Neural cell (in vitro differentiated cells): ENCODE measurements around the gene MSH3.

Source experiments
- EP300 ChIP-seq: fragments of 450-650 bp; conservative IDR thresholded peaks from 2 replicates; pipeline ENCODE4 v1.6.1; 2014; ENCODE audit warnings: antibody characterized with exemption, mild to moderate bottlenecking, moderate library complexity; ENCODE audit not compliant: poor library complexity, severe bottlenecking
- MXI1 ChIP-seq: fragments of 450-650 bp; conservative IDR thresholded peaks from 2 replicates; pipeline ENCODE4 v1.6.1; 2014; ENCODE audit warnings: antibody characterized with exemption, mild to moderate bottlenecking; ENCODE audit not compliant: poor library complexity, severe bottlenecking
- RAD21 ChIP-seq: fragments of 450-650 bp; conservative IDR thresholded peaks from 2 replicates; pipeline ENCODE4 v1.6.1; 2014; ENCODE audit warnings: antibody characterized with exemption, mild to moderate bottlenecking, moderate library complexity
- TF ChIP-seq, protein P1 (sequence below): fragments of 450-650 bp; IDR thresholded peaks from 2 replicates; pipeline ENCODE4 v1.5.1; 2014; ENCODE audit warnings: antibody characterized with exemption, mild to moderate bottlenecking, moderate library complexity; ENCODE audit not compliant: poor library complexity, severe bottlenecking
- TF ChIP-seq, protein P2 (sequence below): IDR thresholded peaks from 2 replicates; pipeline ENCODE4 v1.6.1; 2012; ENCODE audit warnings: borderline replicate concordance

DNA sequence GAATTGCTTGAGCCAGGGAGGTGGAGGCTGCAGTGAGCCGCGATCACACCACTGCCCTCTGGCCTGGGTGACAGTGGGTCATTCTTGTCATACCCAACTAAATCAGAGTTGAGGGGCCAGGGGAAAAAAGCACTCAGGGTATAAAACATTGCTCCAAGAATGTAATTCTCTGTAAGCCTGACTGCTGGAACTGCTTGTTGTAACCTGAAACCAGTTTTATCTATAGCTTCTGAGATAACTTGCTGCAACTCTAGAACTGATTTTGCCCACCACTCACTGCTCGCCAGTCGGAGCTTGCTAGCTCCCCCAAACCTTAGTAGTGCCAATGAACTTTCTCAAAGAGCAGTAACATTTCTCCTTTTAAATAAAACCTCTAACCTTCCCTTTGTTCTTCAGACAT is 9.6 kb upstream of the MSH3 start:
- TF ChIP-seq, protein P1, sequence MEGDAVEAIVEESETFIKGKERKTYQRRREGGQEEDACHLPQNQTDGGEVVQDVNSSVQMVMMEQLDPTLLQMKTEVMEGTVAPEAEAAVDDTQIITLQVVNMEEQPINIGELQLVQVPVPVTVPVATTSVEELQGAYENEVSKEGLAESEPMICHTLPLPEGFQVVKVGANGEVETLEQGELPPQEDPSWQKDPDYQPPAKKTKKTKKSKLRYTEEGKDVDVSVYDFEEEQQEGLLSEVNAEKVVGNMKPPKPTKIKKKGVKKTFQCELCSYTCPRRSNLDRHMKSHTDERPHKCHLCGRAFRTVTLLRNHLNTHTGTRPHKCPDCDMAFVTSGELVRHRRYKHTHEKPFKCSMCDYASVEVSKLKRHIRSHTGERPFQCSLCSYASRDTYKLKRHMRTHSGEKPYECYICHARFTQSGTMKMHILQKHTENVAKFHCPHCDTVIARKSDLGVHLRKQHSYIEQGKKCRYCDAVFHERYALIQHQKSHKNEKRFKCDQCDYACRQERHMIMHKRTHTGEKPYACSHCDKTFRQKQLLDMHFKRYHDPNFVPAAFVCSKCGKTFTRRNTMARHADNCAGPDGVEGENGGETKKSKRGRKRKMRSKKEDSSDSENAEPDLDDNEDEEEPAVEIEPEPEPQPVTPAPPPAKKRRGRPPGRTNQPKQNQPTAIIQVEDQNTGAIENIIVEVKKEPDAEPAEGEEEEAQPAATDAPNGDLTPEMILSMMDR: no peak
- TF ChIP-seq EP300 (no peak), RAD21 (no peak), MXI1 (no peak)
- TF ChIP-seq, protein P2, sequence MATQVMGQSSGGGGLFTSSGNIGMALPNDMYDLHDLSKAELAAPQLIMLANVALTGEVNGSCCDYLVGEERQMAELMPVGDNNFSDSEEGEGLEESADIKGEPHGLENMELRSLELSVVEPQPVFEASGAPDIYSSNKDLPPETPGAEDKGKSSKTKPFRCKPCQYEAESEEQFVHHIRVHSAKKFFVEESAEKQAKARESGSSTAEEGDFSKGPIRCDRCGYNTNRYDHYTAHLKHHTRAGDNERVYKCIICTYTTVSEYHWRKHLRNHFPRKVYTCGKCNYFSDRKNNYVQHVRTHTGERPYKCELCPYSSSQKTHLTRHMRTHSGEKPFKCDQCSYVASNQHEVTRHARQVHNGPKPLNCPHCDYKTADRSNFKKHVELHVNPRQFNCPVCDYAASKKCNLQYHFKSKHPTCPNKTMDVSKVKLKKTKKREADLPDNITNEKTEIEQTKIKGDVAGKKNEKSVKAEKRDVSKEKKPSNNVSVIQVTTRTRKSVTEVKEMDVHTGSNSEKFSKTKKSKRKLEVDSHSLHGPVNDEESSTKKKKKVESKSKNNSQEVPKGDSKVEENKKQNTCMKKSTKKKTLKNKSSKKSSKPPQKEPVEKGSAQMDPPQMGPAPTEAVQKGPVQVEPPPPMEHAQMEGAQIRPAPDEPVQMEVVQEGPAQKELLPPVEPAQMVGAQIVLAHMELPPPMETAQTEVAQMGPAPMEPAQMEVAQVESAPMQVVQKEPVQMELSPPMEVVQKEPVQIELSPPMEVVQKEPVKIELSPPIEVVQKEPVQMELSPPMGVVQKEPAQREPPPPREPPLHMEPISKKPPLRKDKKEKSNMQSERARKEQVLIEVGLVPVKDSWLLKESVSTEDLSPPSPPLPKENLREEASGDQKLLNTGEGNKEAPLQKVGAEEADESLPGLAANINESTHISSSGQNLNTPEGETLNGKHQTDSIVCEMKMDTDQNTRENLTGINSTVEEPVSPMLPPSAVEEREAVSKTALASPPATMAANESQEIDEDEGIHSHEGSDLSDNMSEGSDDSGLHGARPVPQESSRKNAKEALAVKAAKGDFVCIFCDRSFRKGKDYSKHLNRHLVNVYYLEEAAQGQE: no peak
